ENCODE results near the gene ZSCAN10. TPM values are rescaled to one million over a fixed set of nuclear protein-coding genes. Genes with fewer than 3 reads are reported as not detected.

Gene ZSCAN10
- total RNA-seq, 4 donors from 2014 or later = not detected

DNA sequence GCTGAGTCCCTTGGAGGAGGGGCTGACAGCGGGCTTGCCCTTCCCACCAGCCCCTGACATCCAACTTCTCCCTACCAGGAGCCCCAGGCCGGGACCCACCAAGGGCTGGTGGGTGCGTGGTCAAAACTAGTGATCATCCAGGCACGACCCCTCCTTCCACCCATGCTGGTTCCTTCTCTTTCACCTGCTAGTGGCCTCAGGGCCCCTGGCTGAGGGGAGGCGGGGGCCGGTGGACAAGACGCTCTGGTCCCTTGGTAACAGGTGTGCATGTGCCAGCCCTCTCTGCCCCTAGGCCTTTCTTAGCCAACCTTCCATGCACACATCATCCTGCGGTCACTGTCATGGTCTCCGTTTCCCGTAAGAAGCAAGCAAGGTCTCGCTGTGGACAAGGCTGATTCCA, 44.1 kb upstream of the ZSCAN10 start:
- no peak for DNase-seq
- Histone ChIP-seq H3K9me3 (no peaks in the 10 kb centered on the region), H3K4me3 (no peak overlapping the region), H3K4me1 (peaks cover 0 to 14% (median 13%) of the 10 kb centered on the region in 4 donors), H3K36me3 (peaks cover 0 to 15% (median 2%) of the 10 kb centered on the region in 4 donors), H3K27ac (peak overlapping the region in 2 of 4 donors; percentile 67 to 73), H3K27me3 (no peaks in the 10 kb centered on the region)
- WGBS, 2 donors (ENCODE audit: low coverage in 1 of 2) = 91% methylated on average over 11 of the region's 11 CpGs; no CpG with 5 or more reads in 1 of the 2 donors
- intact Hi-C loops (cut with DNase I; ENCODE audit: low total_unique reads) = no loop called here
- in situ Hi-C loops (cut with MboI; ENCODE audit: low pct_ligation_motif_present in 1 of 4, low pct_unique_long_range_greater_than_20kb in 1 of 4, low sequenced_read_pairs in 3 of 4) = loop anchor here in 1 of 4 donors (25.0 kb wide), 1 partner anchor 106 kb away; the partner anchor contains the start of genes BICDL2 and MMP25
- TF ChIP-seq POLR2A (IDR thresholded peaks at IDR 0.05) = no peak
- TF ChIP-seq POLR2AphosphoS5 (IDR thresholded peaks at IDR 0.05) = no peak
- TF ChIP-seq EP300 (IDR thresholded peaks at IDR 0.05; ENCODE audit: low read depth) = no peak
- no peak for TF ChIP-seq CTCF (IDR thresholded peaks at IDR 0.05)

DNA sequence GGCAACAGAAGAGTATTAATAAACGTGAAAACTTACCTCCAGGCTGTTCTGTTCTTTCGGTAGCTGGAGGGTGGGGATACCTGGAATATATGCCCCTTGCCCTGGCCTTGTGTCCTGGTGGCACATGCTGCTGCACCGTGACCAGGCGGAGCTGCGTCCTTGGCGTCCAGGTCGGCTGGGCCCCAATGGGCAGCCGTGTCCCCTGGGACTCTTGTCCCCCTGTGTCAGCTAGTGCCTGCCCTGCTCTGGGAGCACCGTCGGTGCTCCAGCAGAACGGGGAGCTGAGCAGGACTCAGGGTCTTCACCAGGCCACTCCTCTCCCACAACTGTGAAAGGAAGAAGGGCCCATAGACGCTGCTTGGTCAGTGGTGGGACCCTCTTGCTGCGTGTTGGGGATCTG, 43.7 kb upstream of the ZSCAN10 start:
- TF ChIP-seq EP300 (IDR thresholded peaks at IDR 0.05; ENCODE audit: low read depth) = no peak
- H3K27me3 ChIP-seq = no peaks in the 10 kb centered on the region
- no peak overlapping the region for H3K4me3 ChIP-seq
- no peak overlapping the region for H3K27ac ChIP-seq
- intact Hi-C loops (cut with DNase I; ENCODE audit: low total_unique reads) (no loop called here), in situ Hi-C loops (cut with MboI; ENCODE audit: low pct_ligation_motif_present in 1 of 4, low pct_unique_long_range_greater_than_20kb in 1 of 4, low sequenced_read_pairs in 3 of 4) (loop anchor here in 1 of 4 donors (25.0 kb wide), 1 partner anchor 105 kb away; the partner anchor contains the start of genes BICDL2 and MMP25)
- H3K9me3 ChIP-seq = no peaks in the 10 kb centered on the region
- WGBS, 2 donors (ENCODE audit: low coverage in 1 of 2) = 92% methylated on average over 9 of the region's 13 CpGs; no CpG with 5 or more reads in 1 of the 2 donors
- H3K4me1 ChIP-seq = peaks cover 0 to 14% (median 13%) of the 10 kb centered on the region in 4 donors
- peaks cover 0 to 15% (median 2%) of the 10 kb centered on the region in 4 donors for H3K36me3 ChIP-seq
- DNase-seq = no peak

GRCh38 chr16:3142327-3142726, 43.2 kb upstream of the ZSCAN10 start:
- H3K9me3 ChIP-seq = no peaks in the 10 kb centered on the region
- H3K27me3 ChIP-seq = no peaks in the 10 kb centered on the region
- TF ChIP-seq POLR2AphosphoS5 (IDR thresholded peaks at IDR 0.05) (no peak), CTCF (IDR thresholded peaks at IDR 0.05) (no peak), POLR2A (IDR thresholded peaks at IDR 0.05) (no peak), EP300 (IDR thresholded peaks at IDR 0.05; ENCODE audit: low read depth) (no peak)
- in situ Hi-C loops (cut with MboI; ENCODE audit: low pct_ligation_motif_present in 1 of 4, low pct_unique_long_range_greater_than_20kb in 1 of 4, low sequenced_read_pairs in 3 of 4) = loop anchor here in 1 of 4 donors (25.0 kb wide), 1 partner anchor 105 kb away; the partner anchor contains the start of genes BICDL2 and MMP25
- intact Hi-C loops (cut with DNase I; ENCODE audit: low total_unique reads) = no loop called here
- WGBS, 2 donors (ENCODE audit: low coverage in 1 of 2) = 83 to 97% methylated on average over 1 to 22 of the region's 22 CpGs
- H3K36me3 ChIP-seq = peaks cover 0 to 15% (median 2%) of the 10 kb centered on the region in 4 donors
- no peak for DNase-seq
- H3K4me1 ChIP-seq = peaks cover 0 to 14% (median 13%) of the 10 kb centered on the region in 4 donors
- no peak overlapping the region for H3K27ac ChIP-seq
- no peak overlapping the region for H3K4me3 ChIP-seq

DNA sequence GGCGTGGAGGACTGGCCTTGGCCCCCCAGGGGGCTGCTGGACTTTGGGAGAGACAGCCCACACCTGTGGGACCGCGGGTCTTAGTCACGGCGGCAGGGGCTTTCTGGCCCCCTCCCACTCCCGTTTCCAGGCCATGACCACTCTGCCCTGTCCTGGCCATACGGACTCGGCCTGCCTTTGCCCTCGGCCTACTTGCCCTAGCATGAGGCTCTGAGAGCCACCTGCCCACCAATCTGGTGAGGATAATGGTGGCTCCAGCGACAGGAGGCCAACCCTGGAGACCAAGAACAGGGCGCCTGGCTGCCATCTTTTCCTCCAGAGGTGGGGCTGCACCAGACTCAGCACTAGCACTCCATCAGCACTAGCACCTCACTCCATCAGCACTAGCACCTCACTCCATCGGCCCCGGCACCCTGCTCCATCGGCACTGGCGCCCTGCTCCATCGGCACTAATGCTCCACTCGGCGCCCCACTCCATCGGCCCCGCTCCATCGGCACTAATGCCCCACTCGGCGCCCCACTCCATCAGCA, 42.8 kb upstream of the ZSCAN10 start:
- H3K27me3 ChIP-seq = no peaks in the 10 kb centered on the region
- no peaks in the 10 kb centered on the region for H3K9me3 ChIP-seq
- TF ChIP-seq CTCF (IDR thresholded peaks at IDR 0.05) (no peak), POLR2A (IDR thresholded peaks at IDR 0.05) (no peak), EP300 (IDR thresholded peaks at IDR 0.05; ENCODE audit: low read depth) (no peak), POLR2AphosphoS5 (IDR thresholded peaks at IDR 0.05) (no peak)
- WGBS, 2 donors (ENCODE audit: low coverage in 1 of 2) = 88 to 92% methylated on average over 8 to 21 of the region's 23 CpGs
- H3K4me3 ChIP-seq = no peak overlapping the region
- in situ Hi-C loops (cut with MboI; ENCODE audit: low pct_ligation_motif_present in 1 of 4, low pct_unique_long_range_greater_than_20kb in 1 of 4, low sequenced_read_pairs in 3 of 4) (loop anchor here in 1 of 4 donors (25.0 kb wide), 1 partner anchor 105 kb away; the partner anchor contains the start of genes BICDL2 and MMP25), intact Hi-C loops (cut with DNase I; ENCODE audit: low total_unique reads) (no loop called here)
- no peak for DNase-seq
- peaks cover 0 to 15% (median 2%) of the 10 kb centered on the region in 4 donors for H3K36me3 ChIP-seq
- H3K27ac ChIP-seq = no peak overlapping the region
- H3K4me1 ChIP-seq = peaks cover 0 to 14% (median 13%) of the 10 kb centered on the region in 4 donors
